Fibroblast of peridontal ligament (primary cell): ENCODE results near the gene UGT1A4.

Experiments used
- DNase-seq: peaks from one replicate; pipeline ENCODE4 v3.0.0-alpha.2; 2010; ENCODE audit errors: extremely low read depth

Gene UGT1A4

DNA sequence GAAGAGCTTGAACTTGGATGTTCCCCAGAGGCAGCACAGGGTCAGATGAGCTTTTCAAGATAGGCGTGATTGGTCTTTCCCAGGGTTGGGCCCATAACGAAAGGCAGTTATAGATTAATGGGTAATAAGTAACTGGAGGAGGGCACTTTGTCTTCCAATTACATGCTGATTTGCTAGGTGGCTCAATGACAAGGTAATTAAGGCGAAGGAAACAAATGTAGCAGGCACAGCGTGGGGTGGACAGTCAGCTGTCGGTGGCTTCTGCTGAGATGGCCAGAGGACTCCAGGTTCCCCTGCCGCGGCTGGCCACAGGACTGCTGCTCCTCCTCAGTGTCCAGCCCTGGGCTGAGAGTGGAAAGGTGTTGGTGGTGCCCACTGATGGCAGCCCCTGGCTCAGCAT is at the start of gene UGT1A4:
TSS of gene UGT1A4 (plus strand) at position 185 of the 400 bp plus-strand sequence. CDS start at position 270, 85 bp downstream.
- no peak for DNase-seq

DNA sequence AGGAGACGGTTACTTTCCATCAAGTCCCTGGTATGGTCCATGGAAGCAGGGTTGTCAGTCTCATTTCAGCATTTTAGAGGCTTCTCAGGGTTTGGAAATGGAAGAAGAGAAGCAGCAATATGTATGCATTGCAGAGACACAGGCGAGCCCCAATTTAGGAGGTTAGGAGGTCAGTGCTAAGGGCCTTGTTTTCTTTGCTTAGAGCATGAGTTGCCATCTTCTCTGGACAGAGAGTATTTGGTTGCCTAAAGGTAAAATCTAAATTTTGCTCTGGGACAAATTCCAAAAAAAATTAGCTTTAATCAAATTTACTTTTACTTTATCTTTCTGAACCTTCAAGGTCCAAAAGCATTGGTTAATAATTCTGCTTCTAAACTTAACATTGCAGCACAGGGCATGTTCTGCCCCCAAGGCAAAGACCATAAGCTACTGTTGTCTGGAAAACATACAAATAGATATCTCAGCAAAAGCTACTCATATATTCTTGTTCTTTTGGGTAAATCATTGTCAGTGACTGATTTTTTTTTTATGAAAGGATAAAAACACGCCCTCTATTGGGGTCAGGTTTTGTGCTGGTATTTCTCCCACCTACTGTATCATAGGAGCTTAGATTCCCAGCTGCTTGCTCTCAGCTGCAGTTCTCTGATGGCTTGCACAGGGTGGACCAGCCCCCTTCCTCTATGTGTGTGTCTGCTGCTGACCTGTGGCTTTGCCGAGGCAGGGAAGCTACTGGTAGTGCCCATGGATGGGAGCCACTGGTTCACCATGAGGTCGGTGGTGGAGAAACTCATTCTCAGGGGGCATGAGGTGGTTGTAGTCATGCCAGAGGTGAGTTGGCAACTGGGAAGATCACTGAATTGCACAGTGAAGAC is 47.0 kb upstream of the UGT1A4 start, which contains the start of gene UGT1A9:
TSS of gene UGT1A9 (plus strand) at position 609 of the 872 bp plus-strand sequence. CDS start at position 646, 37 bp downstream.
- DNase-seq, result no peak

DNA sequence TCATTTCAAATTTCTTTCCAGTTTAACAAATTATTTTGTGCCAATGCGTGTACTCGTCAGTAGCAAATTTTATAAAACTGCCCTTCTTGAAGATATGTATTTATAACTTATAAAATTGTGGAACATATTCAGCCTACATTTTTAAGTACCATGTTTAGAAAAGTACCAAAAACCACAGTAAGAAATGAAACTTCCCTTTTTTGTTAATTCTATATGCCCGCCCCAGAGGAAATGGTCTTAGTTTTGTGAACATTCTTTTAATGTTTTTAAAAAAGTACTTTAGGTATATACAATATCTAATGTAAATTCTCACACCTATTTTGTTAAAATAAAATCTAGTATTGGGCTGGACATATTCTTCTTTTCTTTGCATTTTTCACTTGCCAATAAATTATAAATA is 45.6 kb upstream of the UGT1A4 start:
- DNase-seq, result no peak

DNA sequence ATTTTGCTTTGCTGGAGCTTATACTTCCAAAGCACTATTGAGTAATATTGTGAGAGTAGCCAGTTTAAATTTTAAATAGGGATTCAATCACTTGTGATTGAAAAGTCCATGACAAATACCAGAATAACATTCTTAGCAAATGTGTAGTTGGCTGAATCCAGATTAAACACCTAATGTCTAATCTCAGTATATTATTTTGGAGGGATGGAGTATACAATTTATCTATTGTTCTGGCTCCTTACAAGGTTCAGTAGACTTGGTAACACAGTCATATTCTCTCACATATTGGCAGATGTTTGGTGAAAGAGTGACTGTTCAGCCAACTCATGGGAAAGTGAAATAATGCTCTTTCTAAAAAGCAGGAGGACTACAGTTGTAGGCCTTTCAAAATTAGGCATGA is 44.6 kb upstream of the UGT1A4 start:
- no peak for DNase-seq

DNA sequence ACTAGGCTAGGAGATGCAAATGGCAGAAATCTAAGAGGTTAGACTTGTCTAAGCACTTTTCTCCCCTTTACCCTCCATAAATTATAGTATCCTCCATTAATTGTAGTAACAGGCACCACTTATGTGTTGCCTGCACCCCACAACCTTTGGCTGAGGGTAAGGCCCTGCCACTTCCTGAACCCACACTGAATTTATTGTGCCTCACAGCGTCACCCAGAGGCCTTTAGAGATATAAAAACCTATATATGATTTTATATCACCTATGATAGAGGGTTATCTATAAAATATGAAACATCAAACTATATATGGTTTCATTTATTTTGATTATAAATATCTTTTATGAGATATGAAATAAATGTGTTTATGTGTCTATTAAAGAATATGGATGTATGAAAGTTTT is 44.2 kb upstream of the UGT1A4 start:
- DNase-seq, result no peak

GRCh38 chr2:233674995-233675394 is 43.5 kb upstream of the UGT1A4 start:
- no peak for DNase-seq

DNA sequence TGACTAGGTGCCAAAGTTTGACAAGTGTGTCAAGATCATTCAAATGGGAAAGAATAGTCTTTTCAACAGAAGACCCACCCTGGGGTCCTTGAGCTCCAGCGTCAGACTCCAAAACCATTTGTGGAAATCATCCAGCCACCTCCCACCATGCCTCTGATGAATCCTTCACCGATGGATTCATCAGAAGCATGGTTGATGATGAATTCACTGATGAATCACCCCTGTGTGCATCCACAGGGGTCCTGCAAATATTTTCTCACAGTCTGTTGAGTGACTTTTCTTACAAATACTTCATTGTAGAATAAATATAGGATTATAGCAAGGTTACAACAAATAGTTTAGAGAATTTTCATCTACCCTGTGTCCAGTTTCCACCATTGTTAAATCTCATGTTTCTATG is 42.5 kb upstream of the UGT1A4 start:
- DNase-seq, result no peak

DNA sequence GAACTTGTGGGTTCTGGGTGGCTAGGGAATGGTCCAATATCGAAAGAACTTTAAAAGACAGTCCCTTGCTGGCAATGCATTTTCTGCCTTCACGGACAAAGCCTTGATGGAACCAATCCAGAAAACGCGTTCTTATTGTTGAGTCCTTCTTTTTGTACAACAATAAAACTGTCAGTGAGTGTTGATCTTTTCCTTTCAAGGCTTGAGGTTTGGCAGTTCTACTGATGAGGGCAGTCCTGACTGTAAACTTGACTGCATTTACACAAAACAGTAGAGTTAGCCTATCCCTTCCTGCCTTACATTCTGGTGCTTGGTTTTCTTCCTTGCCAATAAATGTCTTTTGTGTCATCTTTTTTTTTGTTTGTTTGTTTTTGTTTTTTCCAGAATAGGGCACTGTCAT is 39.3 kb upstream of the UGT1A4 start:
- no peak for DNase-seq

- no peak for DNase-seq
These were observed 38.0 kb upstream of the UGT1A4 start for GRCh38 chr2:233680361-233681045.

DNA sequence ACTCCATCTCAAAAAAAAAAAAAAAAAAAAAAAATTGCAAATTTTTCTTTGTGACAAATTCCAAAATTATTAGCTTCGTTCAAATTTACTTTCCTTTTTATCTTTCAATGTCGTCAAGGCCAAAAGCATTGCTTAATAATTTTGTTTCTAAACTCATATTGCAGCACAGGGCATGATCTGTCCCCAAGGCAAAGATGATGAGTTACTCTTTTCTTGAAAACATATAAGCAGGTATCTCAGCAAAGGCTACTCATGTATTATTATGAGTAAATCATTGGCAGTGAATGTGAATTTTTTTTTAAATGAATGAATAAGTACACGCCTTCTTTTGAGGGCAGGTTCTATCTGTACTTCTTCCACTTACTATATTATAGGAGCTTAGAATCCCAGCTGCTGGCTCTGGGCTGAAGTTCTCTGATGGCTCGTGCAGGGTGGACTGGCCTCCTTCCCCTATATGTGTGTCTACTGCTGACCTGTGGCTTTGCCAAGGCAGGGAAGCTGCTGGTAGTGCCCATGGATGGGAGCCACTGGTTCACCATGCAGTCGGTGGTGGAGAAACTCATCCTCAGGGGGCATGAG is 36.9 kb upstream of the UGT1A4 start, which contains the start of gene UGT1A7:
TSS of gene UGT1A7 (plus strand) at position 381 of the 579 bp plus-strand sequence. CDS start at position 418, 37 bp downstream.
- DNase-seq, result no peak

GRCh38 chr2:233684640-233685039 is 33.9 kb upstream of the UGT1A4 start:
- DNase-seq, result no peak

DNA sequence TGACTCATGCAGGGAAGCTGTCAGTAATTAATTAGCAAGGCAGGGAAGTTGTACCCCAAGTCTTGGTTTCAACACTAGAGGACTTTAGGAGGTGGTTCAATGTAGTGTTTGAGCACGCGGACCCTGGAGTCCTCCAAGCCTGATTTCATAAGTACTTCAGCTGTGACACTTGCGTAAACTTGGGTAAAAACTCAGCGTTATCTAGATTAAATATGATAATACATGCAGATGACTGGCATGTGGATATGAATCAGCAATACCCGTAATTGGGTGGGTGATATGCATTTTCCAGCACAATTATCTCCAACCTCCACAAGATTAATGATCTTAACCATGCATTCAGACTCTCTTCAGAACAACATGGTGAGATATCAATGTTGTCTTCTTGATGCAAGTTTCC is 31.6 kb upstream of the UGT1A4 start:
- no peak for DNase-seq

DNA sequence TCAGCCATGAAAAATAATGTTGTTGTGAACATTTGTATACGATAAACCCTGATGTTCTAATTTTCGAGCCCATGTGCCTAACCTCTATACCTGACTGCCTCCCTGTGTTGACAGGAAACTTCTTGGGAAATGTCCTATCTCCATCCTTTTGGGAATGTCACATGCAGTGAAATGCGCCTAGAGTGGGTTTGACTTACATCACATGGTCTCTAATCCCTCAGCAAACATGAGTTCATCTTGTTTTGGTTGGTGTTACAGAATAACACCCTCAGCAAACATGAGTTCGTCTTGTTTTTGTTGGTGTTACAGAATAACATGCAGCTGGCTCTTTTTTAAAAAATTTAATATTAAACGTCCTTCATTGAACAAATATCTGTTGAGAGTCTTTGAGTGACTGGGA is 30.2 kb upstream of the UGT1A4 start:
- DNase-seq, result no peak

- no peak for DNase-seq
These were observed 29.5 kb upstream of the UGT1A4 start for GRCh38 chr2:233689031-233689430.

DNA sequence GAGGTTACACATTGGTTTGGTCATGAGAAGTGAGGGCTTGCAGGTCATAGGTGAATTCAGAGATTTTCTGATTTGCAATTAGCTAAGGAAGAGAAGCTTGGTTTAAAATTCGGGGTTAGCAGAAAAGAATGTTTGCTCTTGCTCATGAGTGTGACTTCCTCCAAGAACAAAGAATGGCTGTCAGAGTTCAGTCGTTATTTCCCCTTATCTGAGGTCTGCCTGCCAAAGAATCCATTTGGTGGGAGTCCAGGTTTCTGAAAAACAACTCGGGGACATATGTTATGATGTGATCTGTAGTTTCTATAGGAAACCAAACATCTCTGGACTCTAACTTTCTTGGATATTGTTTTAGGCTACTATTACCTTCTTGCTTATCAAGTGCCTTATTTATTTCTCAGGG is 29.0 kb upstream of the UGT1A4 start:
- no peak for DNase-seq

DNA sequence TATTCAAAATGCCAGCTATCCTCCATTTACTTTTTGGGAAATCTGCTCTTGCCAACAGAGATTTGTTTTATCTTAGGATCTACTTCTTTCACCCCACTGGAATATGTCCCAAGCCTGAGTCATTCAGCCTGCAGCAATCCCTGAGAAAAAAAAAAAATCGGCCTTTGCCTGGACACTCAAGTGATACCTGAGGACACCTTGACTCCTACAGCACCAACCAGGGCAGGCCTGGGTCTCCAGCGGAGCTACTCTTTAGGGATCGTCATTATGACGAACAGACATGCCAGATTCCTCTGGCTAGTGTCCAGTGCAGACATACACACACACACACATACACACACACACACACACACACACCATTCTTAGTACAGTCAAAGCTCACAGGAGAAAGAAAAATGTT is 28.1 kb upstream of the UGT1A4 start:
- no peak for DNase-seq

GRCh38 chr2:233691443-233692433 is 26.8 kb upstream of the UGT1A4 start:
- no peak for DNase-seq

GRCh38 chr2:233692648-233693047 is 25.9 kb upstream of the UGT1A4 start, which contains the start of gene UGT1A6:
TSS of gene UGT1A6 (plus strand) at chr2:233692890. CDS start at chr2:233693005, 115 bp downstream.
- no peak for DNase-seq

DNA sequence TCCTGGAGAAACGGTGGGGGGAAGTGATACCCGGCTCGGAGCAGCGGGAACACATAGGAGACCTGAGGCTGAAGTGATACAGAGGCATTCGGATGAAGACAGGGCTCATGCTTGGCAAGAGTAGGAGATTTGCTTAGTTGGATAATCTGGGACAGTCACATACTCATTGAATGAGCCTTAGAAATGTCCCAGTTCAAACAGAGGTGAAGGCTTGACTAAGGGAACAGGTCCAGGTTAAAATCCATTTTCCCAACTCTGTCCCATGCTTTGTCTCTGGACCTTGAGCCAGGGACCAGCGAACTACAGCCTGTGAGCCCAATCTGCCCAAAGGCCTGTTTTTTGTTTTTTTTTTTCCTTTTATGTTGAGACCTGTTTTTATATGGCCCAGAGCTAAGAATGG is 24.6 kb upstream of the UGT1A4 start:
- no peak for DNase-seq

- DNase-seq, result no peak
These were observed 19.8 kb upstream of the UGT1A4 start for GRCh38 chr2:233698740-233699139.

- DNase-seq, result no peak
These were observed 19.0 kb upstream of the UGT1A4 start for GRCh38 chr2:233699424-233700027.
